GM19452 (cell line): ENCODE measurements around the gene RAC3.

Experiments
- ATAC-seq: cut with Tn5 transposase; IDR thresholded peaks from one replicate; pipeline ENCODE4 v1.9.1; 2021; ENCODE audit not compliant: unreplicated experiment

Gene RAC3

DNA sequence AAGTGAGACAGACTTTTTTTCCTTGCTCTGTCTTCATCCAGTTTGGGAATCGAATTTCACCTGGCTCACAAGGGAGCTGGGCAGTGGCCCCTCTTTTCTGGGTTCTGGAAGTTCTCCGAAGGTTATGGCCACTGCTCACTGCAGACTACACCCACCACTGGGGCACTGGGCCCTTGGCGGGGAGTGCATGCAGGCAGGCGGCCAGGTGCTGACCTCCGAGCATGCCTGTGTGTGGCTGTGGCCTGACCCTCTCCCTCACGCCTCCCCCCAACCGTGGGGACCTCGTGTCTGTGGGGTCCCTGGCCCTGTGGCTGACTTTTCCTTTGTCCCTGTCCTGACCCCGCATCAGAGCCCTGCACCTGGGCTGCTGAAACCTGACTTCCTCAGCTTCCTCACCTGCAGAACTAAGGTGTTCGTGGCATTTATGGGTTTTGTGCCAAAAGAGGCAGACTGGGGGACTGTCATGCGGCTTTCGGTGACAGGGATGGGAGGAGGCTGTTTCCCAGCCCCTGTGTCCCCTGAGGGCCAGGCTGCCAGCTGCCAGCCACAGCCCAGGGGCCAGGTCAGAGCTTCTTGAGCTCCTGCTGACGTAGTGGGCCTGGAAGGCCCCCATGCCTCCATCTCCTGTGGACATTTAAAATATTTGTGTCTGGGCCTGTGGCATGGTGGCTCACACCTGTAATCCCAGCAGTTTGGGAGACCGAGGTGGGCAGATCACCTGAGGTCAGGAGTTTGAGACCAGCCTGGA, 32.6 kb upstream of the RAC3 start:
- no peak for ATAC-seq

DNA sequence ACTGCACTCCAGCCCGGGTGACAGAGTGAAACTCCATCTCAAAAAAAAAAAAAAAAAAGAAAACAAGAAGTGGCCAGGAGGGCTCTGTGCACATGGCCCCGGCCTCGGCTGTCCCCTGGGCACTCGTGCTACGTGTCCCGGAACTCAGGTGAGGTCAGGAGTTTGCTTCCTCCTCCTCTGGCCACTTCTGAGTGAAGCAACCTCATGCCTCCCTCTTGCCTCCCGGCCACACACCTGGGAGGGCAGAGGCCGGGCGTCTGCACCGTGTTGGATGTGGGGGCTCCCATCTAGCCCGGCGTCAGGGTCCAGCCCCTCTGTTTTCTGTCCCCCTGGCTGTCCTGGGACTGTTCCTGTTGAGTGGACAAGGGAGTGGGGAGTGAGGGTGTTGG, 31.9 kb upstream of the RAC3 start:
- ATAC-seq: no peak

GRCh38 chr17:81999976-82000802, 31.3 kb upstream of the RAC3 start:
- no peak for ATAC-seq

DNA sequence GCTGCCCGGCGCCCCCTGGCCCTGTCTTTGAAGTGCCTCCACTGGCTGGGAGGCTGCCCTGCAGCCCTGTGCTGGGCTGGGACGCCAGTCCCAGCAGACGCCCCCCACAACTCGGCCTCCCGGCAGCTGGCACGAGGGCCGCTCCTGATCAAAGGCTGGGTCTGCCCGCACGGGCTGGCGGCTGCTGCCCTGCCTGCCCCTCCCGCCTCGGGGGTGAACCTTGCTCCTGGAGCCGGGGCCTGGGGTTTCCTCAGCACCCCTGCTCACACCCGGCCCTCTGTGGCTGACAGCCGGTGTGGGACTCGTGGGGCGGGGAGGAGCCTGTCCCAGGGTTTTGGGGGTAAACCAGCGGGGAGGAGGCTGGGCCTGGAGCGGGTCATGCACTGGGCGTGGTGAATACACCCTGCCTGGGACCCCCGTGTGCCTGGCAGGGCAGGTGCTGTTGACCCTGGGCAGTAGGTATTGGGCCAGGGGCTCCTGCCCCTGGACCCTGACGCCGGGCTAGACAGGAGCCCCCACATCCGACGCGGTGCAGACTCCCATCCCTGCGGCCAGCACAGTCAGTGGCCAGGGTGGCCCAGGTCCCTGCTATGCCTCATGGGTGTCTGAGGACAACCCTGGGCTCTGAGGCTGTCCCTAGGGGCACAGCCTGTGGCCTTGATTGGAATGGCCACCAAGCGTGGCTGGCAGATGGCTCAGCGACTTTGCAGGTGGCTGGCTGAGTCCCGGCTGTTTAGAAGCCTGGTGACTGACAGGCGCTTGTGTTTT, 30.5 kb upstream of the RAC3 start:
- no peak for ATAC-seq

- ATAC-seq: no peak
These were observed 29.9 kb upstream of the RAC3 start for GRCh38 chr17:82001571-82002056.

DNA sequence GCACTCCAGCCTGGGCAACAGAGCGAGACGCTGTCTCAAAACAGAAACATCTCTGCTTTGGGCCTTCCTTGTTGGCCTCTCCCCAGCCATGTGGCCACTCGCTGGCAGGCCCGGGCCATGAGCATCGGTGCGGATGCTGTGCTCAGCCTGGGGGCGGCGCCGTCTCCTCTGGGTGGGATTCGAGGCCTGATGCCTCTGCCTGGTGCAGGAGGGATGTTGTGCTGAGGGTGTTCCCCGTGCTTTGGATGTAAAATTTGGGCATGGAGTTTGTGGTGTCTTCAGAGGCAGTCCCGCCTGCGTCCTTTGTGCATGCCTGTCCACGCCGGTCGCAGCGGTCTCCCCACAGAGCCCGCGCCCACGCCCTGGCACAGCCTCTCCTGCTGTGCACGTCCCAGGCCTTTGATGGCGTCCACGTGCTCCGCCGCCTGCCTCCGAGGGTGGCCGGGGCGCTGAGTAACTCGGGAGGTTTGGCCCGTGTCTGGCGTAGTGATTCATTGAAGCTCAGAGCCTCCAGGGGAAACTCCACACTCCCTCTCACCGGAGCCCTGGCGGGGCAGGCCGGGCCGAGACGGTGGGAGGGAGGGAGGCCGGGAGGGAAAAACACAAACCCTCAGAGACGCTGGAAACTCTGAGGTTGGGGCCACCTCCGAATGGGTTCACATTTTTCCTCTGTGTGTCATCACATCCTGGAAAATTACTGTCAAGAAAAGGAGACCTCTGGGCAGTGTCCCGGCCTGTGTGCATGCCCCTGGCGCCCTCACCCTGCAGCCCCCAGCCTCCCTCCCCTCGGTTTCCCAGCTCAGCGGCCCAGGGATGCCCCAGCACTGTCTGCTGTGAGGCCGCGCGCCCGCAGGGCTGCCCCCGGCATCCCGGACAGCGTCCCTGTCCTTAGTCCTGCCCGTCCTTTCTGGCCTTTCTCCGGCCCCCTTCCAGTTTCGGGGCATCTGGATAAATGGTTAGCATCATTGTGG, 27.8 kb upstream of the RAC3 start:
- ATAC-seq: no peak

DNA sequence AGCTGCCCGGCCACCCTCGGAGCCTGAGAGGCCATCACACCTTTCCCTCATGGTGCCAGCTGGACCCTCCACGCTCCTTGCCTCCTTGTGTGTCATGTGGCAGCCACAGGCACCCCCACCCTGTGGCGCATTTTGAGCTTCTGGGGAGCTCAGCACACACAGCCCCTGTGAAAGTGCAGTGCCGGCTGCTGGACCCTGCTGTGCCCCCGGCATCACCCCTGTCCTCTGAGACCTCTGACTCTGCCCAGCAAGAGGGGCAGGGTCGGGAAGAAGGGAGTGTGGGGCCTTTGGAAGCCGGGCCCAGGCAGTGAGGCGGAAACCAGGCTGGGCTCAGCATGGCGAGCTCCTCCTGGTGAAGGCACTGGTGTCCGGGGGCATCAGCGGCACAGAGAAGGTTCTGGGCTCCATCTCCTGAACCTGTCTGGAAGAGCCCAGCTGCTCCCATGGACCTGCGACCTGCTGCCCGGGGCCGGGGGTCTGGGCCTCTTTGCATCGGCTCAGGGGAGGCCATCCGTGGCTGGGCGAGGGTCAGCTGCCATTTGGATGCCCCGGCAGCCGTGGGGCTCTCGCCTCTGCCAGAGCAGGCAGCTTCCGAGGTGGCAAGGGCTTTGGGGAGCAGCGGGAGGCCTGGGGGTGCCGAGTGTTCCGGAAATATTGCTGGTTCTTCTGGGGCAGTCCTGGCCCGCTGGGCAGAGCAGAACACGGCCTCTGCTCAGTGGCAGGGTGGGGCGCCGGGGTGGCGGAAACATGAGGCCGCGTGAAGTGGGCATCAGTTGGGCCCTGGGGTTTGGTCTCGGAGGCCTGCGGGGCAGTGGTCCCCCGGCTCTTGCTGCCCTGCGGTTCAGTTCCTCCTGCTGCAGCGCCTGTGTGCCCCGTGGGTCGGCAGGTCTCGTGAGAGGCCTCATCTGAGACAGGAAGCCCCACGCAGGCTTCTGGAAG, 26.7 kb upstream of the RAC3 start:
- no peak for ATAC-seq

GRCh38 chr17:82005701-82006348, 25.7 kb upstream of the RAC3 start:
- ATAC-seq: no peak

DNA sequence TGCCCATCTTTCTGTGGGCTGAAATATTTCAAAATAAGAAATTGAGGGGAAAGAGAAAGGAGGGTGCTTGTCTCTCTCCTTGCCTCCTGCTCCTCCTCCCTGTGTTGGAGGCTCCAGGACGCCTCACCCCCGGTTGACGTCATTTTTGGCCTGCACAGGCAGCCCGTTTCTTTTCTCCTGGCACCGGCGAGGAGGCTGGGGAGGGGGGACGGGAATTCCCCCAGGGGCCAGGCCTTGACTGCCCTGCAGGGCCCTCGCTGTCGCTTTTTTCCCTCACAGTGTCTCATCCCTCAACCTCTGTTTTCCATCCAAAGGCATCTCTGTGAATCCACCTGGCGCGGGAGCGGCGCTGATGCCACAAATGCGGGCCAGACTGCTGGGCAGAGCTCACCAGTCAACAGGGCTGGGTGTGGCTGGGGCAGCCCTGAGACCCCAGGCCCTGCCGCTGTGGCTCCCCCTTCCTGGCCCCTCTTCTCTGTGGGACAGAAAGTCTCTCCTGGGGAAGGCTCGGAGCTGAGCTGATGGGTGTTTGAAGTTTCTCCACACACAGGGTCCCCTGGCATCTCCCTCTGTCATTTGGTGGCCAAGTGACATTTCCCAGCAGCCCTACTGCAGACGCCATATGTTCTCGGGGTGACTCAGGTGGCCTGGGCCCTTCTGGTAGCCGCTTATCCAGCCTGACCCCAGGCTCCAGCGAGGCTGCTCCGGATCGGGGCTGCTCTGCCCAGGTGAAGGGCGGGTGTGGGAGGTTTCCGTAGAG, 24.8 kb upstream of the RAC3 start:
- ATAC-seq: no peak

- no peak for ATAC-seq
These were observed 24.3 kb upstream of the RAC3 start for GRCh38 chr17:82007228-82007494.

GRCh38 chr17:82007495-82008257, 23.8 kb upstream of the RAC3 start:
- ATAC-seq: no peak

DNA sequence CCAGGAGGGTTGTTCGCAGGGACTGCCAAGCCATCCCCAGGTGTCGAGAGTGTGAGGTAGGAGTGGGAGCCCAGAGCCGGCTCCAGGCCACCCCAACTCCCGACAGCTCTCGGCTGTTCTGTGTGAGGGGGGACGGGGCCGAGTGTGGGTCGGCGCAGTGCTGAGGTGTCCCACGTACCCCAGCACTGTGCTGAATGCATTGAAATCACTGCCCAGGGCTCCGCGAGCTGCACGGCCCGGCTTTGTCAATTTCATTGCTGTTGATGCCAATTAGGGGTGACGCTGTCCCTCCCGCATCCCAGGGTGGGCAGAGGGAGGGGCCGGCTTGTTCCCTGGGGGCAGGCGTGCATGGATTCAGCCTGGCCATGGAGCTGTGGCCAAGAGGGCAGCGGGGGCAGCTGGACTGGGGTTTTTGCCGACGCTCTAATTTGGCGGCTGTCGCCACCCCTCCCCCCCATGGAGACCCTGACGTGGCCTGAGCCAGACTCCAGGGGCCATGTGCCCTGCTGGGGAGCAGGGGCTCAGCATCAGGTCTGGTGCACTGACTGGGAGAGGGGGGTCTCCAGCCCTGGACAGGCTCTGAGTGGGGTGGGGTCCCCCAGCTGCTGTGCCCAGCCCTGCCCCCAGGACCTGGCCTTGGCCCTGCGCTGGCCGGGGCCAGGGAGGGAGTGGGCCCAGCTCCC, 23.1 kb upstream of the RAC3 start:
- ATAC-seq: no peak

GRCh38 chr17:82008941-82009405, 22.5 kb upstream of the RAC3 start:
- no peak for ATAC-seq

DNA sequence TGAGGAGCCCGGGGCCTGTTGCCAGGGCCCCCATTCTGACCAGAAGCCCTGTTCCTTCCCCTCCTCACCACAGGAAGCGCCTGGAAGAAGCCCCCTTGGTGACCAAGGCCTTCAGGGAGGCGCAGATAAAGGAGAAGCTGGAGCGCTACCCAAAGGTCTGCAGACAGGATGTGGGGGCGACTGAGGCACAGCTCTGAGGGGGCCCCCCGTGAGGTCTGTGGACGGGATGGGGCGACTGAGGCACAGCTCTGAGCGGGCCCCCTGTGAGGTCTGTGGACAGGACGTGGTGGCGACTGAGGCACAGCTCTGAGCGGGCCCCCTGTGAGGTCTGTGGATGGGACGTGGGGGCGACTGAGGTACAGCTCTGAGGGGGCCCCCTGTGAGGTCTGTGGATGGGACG, 22.1 kb upstream of the RAC3 start:
- ATAC-seq: no peak

GRCh38 chr17:82010575-82011525, 20.6 kb upstream of the RAC3 start:
- ATAC-seq: no peak
